Mesodermal cell (in vitro differentiated cells): ENCODE data around the gene IL18BP.

Source experiments
- H3K27ac ChIP-seq: 2 replicates; pipeline ENCODE4 v1.7.0; 2013; ENCODE audit warnings: mild to moderate bottlenecking, low read depth, low read length, moderate library complexity; ENCODE audit not compliant: severe bottlenecking
- H3K36me3 ChIP-seq: 2 replicates; pipeline ENCODE4 v1.7.1; 2013; ENCODE audit warnings: mild to moderate bottlenecking, low read length, moderate library complexity; ENCODE audit not compliant: control insufficient read depth, insufficient read depth
- H3K4me1 ChIP-seq: one replicate; pipeline ENCODE4 v1.7.1; 2013; ENCODE audit warnings: mild to moderate bottlenecking, low read length; ENCODE audit not compliant: insufficient read depth, control insufficient read depth, poor library complexity, severe bottlenecking
- H3K4me3 ChIP-seq: 2 replicates; pipeline ENCODE4 v1.7.0; 2013; ENCODE audit warnings: low read length, control low read depth, mild to moderate bottlenecking; ENCODE audit not compliant: insufficient read depth, poor library complexity, severe bottlenecking; ENCODE audit errors: extremely low read depth
- H3K9me3 ChIP-seq: 2 replicates; pipeline ENCODE4 v1.7.1; 2013; ENCODE audit warnings: mild to moderate bottlenecking, low read length, moderate library complexity; ENCODE audit not compliant: control insufficient read depth
- WGBS, 2 experiments: methylation state at CpG; one replicate each; pipeline ENCODE4 v1.1.5; 2013; ENCODE audit warnings: missing lambda C conversion rate in 2 of 2; ENCODE audit not compliant: insufficient coverage in 2 of 2; 5-methylcytosine and 5-hydroxymethylcytosine counted together

Gene IL18BP

DNA sequence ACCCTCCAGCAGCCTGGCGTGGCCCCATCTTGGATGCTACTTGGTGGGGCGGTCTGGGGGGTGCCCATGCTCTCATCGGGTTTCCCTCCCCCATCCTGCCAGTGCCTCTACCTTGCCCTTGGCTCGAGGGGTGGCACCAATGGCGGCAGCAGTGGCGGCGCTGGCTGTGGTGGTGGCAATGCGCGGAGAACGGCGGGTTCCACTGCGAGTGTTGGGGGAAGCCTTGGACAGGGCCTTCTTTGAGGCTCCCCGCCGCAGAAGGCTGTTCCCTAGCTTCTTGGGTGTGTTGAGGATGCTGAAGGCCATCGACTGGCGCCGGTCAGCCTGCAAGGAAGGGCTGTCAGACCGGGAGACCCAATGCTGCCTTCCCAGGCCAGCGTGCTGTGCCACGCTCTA lies 5.1 kb downstream of the IL18BP start:
- Histone ChIP-seq H3K9me3 (no peaks in the 10 kb centered on the region), H3K36me3 (peaks cover 92% of the 10 kb centered on the region), H3K4me1 (no peaks in the 10 kb centered on the region), H3K4me3 (no peak overlapping the region), H3K27ac (no peak overlapping the region)
- 94 to 98% methylated on average over 8 to 18 of the region's 20 CpGs for WGBS, 2 experiments

DNA sequence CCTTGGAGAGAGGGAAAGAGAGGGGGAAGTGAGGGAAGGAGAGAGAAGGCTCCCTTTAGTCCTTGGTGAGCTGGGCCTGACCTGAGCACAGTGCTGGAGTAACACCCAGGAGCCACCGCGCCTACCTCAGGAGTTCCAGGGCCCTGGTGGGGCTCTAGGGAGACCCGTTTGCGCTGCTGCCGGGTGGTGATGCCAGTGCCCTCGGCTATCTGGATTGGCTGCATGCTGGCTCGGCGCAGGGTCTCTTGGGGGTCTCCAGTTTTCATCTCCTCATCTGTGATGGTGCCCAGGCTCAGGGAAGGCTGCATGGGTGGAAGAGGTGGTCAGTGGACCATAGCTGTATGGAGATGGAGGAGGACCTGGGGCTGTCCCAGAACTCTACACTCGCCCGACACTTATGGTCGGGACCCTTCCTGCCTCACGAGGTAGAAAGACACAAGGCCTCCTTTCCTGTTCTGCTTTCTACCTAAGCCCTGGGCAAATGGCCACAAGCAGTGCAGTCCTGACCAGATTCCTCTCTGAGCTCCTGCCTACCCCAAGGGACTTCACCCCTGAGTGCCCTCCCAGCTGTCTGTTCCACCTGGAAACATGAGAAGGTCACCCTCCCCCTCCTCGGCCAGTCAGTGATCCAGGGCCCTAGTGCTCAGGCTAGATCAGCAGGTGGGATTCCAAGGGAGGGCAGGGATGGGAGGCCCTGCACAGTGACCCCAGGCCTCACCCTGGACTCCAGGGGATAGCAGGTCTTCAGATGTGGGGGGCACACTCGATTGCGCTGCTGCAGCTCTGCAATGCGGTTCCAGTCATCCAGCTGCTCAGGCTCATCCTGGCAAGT lies 6.0 kb downstream of the IL18BP start:
- peaks cover 94% of the 10 kb centered on the region for H3K36me3 ChIP-seq
- no peak overlapping the region for H3K4me3 ChIP-seq
- 95 to 97% methylated on average over 13 to 14 of the region's 16 CpGs for WGBS, 2 experiments
- no peaks in the 10 kb centered on the region for H3K9me3 ChIP-seq
- H3K27ac ChIP-seq, result no peak overlapping the region
- H3K4me1 ChIP-seq, result no peaks in the 10 kb centered on the region

DNA sequence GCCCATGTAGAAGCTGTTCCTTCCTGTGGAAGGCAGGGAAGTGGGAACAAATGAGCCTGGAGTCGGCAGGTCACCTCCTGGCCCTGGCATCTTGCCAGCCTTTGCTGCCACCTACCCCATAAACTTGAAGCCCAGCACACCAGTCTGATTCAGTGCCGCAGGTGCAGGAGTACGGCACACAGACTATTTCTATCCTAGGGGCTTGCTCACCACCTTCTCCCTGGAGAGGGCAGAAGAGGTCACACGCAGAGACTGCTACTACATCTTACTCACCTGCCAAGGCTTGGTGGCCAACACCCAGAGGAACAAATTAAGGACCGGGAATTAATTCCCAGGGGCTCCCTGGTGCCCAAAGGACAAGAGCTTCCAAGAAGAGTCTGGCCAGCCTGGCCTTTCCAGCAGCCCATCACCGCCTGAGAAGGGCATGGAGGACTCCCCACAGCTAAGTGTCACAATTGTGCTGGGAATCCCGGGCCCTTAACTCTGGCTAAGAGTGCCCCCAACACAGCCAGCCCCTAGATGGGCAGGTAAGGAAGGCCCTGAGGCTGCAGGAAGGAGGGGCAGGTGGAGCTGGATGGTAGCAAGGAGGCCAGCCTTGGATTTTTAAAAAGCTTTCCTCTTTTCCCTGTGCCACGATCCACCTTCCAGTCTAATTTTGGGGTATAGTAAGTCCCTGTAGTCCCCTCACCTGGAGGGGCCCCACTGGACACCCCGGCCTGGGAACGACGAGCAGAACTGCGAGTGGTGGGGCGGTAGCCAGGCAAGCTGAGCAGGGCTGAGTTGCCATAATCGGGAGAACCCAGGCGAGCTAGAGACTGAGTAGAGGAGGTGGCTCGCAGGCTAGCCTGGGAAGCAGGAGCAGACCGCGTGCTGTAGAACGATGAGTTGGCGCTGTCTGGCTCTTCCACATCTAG lies 6.9 kb downstream of the IL18BP start:
- H3K4me3 ChIP-seq, result no peak overlapping the region
- no peaks in the 10 kb centered on the region for H3K9me3 ChIP-seq
- 95 to 97% methylated on average over 17 to 19 of the region's 20 CpGs for WGBS, 2 experiments
- no peaks in the 10 kb centered on the region for H3K4me1 ChIP-seq
- peaks cover 94% of the 10 kb centered on the region for H3K36me3 ChIP-seq
- H3K27ac ChIP-seq, result no peak overlapping the region

DNA sequence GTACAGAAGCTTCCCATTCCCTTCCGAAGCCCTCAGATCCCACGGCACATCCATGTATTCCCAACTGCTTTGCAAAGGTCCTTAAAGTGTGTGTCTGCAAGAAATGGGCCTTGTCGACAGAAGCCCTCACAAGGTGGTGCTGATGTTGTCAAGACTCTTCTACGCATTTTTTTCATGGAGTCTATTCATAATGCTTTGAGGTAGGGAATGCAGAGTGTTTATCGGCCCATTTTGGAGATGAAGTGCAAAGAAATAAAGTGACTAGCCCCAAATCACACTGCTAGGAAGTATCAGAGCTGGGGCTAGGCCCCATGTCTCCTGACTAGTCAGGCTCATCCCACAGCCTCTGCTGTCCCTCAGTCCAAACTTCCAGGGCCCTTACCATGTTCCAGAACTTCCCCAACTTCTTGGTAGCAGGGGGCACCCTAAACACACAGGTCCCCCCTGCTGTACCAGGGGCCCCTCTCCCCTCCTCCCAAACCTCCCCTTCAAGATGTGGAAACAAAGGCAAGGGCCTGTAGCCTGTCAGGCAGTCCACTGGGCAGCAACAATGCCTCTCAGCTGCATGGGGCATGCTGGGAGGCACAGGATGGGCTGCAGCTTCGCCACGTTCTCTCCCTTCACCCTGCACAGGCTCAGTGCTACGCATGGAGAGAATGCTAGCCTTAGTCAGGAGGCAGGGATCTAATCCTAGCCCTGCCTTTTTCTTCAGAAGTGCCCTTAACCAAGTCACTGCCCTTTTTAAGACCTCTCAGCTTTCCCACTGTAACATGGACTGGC lies 7.8 kb downstream of the IL18BP start:
- H3K4me1 ChIP-seq, result no peaks in the 10 kb centered on the region
- no peak overlapping the region for H3K4me3 ChIP-seq
- 92 to 100% methylated on average over 7 of the region's 8 CpGs for whole genome bisulfite sequencing, 2 experiments
- H3K27ac ChIP-seq, result no peak overlapping the region
- peaks cover 95% of the 10 kb centered on the region for H3K36me3 ChIP-seq
- H3K9me3 ChIP-seq, result no peaks in the 10 kb centered on the region

DNA sequence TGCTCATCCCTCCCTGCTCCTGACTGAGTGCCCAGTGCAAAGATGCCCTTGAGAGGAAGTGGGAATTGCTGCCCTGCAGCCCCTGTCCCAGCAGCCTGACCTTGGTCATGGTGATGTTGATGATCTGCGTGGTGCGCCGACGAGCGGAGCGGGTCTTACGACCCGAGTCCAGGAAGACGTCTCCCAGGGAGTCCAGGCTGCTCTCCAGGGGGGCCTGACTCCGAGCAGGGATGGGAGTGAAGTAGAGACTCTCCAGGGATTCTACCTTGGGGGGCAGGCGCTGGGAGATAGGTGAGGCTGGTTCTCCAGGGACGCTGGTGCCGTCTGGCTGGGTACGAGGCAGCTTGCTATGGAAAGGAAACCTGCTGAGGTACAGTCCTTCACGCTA lies 8.4 kb downstream of the IL18BP start:
- H3K9me3 ChIP-seq, result no peaks in the 10 kb centered on the region
- no peaks in the 10 kb centered on the region for H3K4me1 ChIP-seq
- H3K4me3 ChIP-seq, result no peak overlapping the region
- H3K27ac ChIP-seq, result no peak overlapping the region
- H3K36me3 ChIP-seq, result peaks cover 96% of the 10 kb centered on the region
- WGBS, 2 experiments, result 96 to 97% methylated on average over 3 to 15 of the region's 15 CpGs

DNA sequence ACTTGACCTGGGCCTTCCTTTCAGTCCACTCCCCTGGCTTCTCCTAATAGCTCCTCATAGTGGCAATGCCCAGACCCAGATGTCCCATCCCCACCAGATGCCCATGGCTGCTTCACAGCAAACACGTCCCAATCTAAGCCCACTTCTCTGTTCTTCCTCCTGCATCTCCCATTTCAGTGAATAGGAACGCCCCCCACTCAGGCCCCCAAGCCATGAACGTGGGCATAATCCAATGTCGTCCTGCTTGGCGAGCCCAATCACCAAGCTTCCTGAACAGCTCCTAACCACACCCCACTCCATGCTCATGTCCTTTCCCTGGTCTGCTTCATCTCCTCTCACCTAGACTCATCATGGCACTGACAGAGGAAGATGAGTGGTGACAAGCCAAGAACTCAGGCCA lies 8.9 kb downstream of the IL18BP start:
- Histone ChIP-seq H3K9me3 (no peaks in the 10 kb centered on the region), H3K4me3 (no peak overlapping the region), H3K36me3 (peaks cover 96% of the 10 kb centered on the region), H3K4me1 (no peaks in the 10 kb centered on the region), H3K27ac (no peak overlapping the region)
- 91 to 92% methylated on average over 3 to 5 of the region's 5 CpGs for WGBS, 2 experiments

DNA sequence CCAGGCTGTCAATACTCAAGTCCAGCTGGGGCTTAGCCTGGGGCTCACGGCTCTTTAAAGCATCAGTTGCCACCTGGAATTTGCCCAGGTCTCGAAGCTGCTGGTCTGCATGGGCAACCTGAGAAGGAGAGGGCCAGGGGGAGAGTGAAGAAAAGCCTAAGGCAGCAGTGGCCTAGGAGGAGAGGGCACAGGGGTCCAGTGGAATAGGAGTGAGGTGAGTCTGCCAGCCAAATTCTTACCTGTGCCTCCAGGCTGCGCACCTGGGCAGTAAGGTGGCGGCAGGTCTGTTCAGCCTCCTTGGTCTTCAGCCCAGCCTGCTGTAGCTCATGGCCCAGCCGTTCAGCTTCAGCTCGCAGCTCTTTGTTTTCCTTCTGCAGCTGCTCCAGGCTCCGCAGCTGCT lies 10.0 kb downstream of the IL18BP start:
- no peak overlapping the region for H3K4me3 ChIP-seq
- H3K9me3 ChIP-seq, result no peaks in the 10 kb centered on the region
- peaks cover 96% of the 10 kb centered on the region for H3K36me3 ChIP-seq
- 97 to 99% methylated on average over 5 to 6 of the region's 7 CpGs for WGBS, 2 experiments
- H3K27ac ChIP-seq, result no peak overlapping the region
- H3K4me1 ChIP-seq, result peaks cover 2% of the 10 kb centered on the region

DNA sequence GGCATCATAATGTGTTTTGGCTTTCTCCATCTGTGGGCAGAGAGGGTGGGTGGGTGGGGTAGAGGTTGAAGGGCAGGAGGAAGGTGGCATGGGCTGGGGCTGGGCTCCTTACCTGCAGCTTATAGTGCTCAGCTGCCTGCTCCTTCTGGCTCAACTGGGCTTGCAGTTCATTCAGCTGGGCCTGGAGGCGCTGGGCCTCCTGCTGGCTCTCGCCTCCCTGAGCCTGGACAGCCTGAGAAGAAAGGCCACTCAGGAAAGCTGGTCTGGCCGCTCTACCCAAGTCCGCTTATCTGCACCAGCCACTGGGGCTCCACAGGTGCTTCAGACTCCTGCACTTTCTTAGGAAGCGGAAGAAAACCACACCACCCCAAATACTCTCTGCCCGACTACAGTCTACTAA lies 10.4 kb downstream of the IL18BP start:
- WGBS, 2 experiments, result 92 to 100% methylated on average over 6 of the region's 6 CpGs
- Histone ChIP-seq H3K4me1 (peaks cover 3% of the 10 kb centered on the region), H3K9me3 (no peaks in the 10 kb centered on the region), H3K4me3 (no peak overlapping the region), H3K27ac (no peak overlapping the region), H3K36me3 (peaks cover 96% of the 10 kb centered on the region)

DNA sequence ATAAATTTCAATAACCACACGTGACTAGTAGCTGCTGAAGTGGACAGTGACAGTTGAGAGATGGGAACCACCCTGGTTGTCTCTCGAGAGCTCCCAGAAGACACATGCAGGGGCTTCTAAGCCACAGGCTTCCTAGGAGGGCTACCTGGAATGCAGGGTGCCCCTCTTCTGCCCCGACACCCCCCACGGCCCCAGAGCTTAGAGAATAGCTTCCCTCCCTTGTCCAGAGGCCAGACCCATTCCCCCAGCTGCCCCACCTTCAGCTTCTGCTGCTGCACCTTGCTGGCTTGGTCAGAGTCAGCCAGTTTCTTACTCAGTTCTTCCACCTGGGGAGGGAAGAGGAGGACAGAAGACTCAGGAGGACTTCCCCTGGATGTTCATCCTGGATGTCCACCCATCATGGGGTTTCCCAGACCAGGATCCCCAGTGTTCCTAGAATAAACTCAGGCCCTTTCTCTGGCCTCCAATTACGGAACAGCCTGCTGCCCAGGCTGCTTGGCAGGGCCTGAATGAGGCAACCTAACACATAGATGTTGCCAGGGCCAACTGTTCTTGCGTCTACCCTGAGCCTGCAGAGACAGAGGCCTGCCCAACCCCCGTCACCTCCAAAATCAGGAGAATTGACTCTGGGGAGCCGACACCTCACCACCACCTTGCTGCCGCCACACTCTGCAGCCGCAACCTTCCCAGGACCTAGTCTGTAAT lies 12.0 kb downstream of the IL18BP start:
- Histone ChIP-seq H3K36me3 (peaks cover 96% of the 10 kb centered on the region), H3K4me3 (no peak overlapping the region), H3K27ac (no peak overlapping the region), H3K9me3 (no peaks in the 10 kb centered on the region), H3K4me1 (peaks cover 3% of the 10 kb centered on the region)
- WGBS, 2 experiments, result 94 to 97% methylated on average over 8 to 9 of the region's 10 CpGs

DNA sequence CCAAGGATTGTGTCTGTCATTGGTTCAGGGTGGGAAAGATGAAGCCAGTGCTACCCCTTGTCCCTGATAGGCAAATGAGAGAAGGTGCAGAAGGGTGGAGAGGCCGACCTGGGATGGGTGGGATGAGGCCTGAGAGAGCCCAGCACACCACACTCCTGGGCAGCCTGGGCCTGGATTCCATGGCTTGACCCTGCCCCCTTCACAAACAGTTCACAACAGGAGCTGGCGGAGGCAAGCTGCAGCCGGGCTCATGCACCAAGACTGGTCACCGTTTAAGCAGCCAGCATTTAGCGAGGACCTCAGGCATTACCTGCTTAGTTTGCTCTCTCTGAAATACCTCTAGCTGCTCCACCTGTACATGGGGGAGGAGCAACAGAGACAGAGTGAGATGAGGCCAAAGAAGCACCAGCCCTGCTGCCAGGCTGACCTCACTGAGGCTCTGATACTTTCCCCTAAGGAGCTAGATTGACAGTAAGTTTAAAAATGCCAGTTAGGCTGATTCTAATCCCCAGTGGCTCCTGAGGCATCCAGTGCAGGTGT lies 13.5 kb downstream of the IL18BP start:
- 78 to 100% methylated on average over 2 to 5 of the region's 5 CpGs for WGBS, 2 experiments

More for the DNA sequence above, 13.5 kb downstream of the IL18BP start:
- Histone ChIP-seq H3K9me3 (no peaks in the 10 kb centered on the region), H3K4me3 (no peak overlapping the region), H3K27ac (no peak overlapping the region), H3K4me1 (peaks cover 3% of the 10 kb centered on the region), H3K36me3 (peaks cover 96% of the 10 kb centered on the region)
